Germinal center (tissue), 1 donor: ENCODE results near the gene NOTCH2.
"Not testable (repeated sequence)": the region's sequence is repeated elsewhere in the genome, so short reads cannot be mapped to it uniquely, and the experiment has no call there.

Experiments used
- DNase-seq: peaks from one replicate; pipeline ENCODE4 v3.0.0; 2012; ENCODE audit warnings: mixed read lengths, low spot score

The NOTCH2 gene

GRCh38 chr1:120068683-120069066 lies 787 bp downstream of the NOTCH2 start:
- DNase-seq, result not testable (repeated sequence)

GRCh38 chr1:120048208-120048607 lies 21.3 kb downstream of the NOTCH2 start:
- DNase-seq, result not testable (repeated sequence)

- DNase-seq, result not testable (repeated sequence)
Observed at GRCh38 chr1:120041771-120042170, 27.7 kb downstream of the NOTCH2 start.

- not testable (repeated sequence) for DNase-seq
Observed at GRCh38 chr1:120032253-120032652, 37.2 kb downstream of the NOTCH2 start.

- DNase-seq, result not testable (repeated sequence)
Observed at GRCh38 chr1:120023791-120024190, 45.7 kb downstream of the NOTCH2 start.

- not testable (repeated sequence) for DNase-seq
Observed at GRCh38 chr1:120014978-120015377, 54.5 kb downstream of the NOTCH2 start.

GRCh38 chr1:120008320-120008719 lies 61.1 kb downstream of the NOTCH2 start:
- not testable (repeated sequence) for DNase-seq

- not testable (repeated sequence) for DNase-seq
Observed at GRCh38 chr1:120007850-120008249, 61.6 kb downstream of the NOTCH2 start.

- DNase-seq, result not testable (repeated sequence)
Observed at GRCh38 chr1:120001035-120001434, 68.4 kb downstream of the NOTCH2 start.

GRCh38 chr1:119996731-119997312 lies 72.6 kb downstream of the NOTCH2 start:
- not testable (repeated sequence) for DNase-seq

GRCh38 chr1:119995975-119996374 lies 73.5 kb downstream of the NOTCH2 start:
- DNase-seq, result not testable (repeated sequence)

GRCh38 chr1:119988306-119989062 lies 81.0 kb downstream of the NOTCH2 start:
- no peak for DNase-seq

- DNase-seq, result no peak
Observed at GRCh38 chr1:119987686-119988085, 81.8 kb downstream of the NOTCH2 start.

GRCh38 chr1:119987112-119987511 lies 82.3 kb downstream of the NOTCH2 start:
- no peak for DNase-seq

- DNase-seq, result no peak
Observed at GRCh38 chr1:119986007-119986497, 83.4 kb downstream of the NOTCH2 start.

- no peak for DNase-seq
Observed at GRCh38 chr1:119984771-119985170, 84.7 kb downstream of the NOTCH2 start.

- DNase-seq, result no peak
Observed at GRCh38 chr1:119981986-119982815, 87.3 kb downstream of the NOTCH2 start.

GRCh38 chr1:119981496-119981895 lies 88.0 kb downstream of the NOTCH2 start:
- no peak for DNase-seq

- no peak for DNase-seq
Observed at GRCh38 chr1:119978018-119978505, 91.4 kb downstream of the NOTCH2 start.

- DNase-seq, result not testable (repeated sequence)
Observed at GRCh38 chr1:119977113-119977736, 92.2 kb downstream of the NOTCH2 start.

GRCh38 chr1:119975582-119976254 lies 93.7 kb downstream of the NOTCH2 start:
- not testable (repeated sequence) for DNase-seq
